ENCODE measurements around the gene ADAMTS15. TPM values are rescaled to one million over a fixed set of nuclear protein-coding genes. Genes with fewer than 3 reads are reported as not detected.

The ADAMTS15 gene
- total RNA-seq, 2 donors from 2014 or later, result 10.8 to 14.1 TPM

DNA sequence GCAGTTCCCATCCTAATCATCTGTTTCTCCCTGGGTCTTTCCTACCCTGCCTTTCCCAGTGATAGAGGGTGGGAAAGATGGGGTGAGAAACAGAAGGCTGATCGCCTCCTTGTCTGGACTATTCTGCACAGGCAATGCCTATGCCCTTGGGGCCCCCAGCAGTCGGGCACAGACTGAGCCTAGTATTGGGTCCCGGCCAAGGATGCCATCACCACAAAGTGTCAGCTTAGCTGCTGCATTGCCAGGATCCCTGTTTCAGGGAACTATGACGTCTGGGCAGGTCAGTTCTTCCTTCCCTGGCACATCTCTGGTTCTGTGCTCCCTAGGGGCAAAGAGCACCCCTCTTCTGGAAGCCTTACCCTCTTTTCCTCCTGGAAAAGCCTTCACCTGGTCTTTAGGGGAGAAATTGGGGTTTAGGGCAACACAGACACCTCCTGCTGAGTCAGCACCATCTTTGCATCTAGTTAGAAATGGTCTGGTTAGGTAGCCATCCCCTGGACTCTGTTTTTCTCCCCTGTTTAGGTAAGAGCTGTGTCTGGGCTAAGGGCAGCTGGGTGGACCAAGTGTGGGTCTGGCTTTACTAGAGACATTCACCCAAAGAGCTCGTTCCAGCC lies 22.1 kb upstream of the ADAMTS15 start:
- ATAC-seq (ENCODE audit: insufficient number of reproducible peaks, low FRiP score, low read depth) (no peak), DNase-seq (ENCODE audit: low spot score) (no peak)
- TF ChIP-seq, protein P1, sequence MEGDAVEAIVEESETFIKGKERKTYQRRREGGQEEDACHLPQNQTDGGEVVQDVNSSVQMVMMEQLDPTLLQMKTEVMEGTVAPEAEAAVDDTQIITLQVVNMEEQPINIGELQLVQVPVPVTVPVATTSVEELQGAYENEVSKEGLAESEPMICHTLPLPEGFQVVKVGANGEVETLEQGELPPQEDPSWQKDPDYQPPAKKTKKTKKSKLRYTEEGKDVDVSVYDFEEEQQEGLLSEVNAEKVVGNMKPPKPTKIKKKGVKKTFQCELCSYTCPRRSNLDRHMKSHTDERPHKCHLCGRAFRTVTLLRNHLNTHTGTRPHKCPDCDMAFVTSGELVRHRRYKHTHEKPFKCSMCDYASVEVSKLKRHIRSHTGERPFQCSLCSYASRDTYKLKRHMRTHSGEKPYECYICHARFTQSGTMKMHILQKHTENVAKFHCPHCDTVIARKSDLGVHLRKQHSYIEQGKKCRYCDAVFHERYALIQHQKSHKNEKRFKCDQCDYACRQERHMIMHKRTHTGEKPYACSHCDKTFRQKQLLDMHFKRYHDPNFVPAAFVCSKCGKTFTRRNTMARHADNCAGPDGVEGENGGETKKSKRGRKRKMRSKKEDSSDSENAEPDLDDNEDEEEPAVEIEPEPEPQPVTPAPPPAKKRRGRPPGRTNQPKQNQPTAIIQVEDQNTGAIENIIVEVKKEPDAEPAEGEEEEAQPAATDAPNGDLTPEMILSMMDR (IDR thresholded peaks at IDR 0.05), result no peak
- Histone ChIP-seq H3K36me3 (no peaks in the 10 kb centered on the region), H3K27ac (peak overlapping the region; percentile 3 to 15), H3K9me3 (no peaks in the 10 kb centered on the region), H3K27me3 (replicated peaks; ENCODE audit: insufficient read depth) (no peaks in the 10 kb centered on the region), H3K4me3 (peak overlapping the region; percentile 80), H3K4me1 (ENCODE audit: control insufficient read depth in 1 of 2, low read depth in 2 of 2) (peaks cover 4 to 28% of the 10 kb centered on the region in 2 donors)

DNA sequence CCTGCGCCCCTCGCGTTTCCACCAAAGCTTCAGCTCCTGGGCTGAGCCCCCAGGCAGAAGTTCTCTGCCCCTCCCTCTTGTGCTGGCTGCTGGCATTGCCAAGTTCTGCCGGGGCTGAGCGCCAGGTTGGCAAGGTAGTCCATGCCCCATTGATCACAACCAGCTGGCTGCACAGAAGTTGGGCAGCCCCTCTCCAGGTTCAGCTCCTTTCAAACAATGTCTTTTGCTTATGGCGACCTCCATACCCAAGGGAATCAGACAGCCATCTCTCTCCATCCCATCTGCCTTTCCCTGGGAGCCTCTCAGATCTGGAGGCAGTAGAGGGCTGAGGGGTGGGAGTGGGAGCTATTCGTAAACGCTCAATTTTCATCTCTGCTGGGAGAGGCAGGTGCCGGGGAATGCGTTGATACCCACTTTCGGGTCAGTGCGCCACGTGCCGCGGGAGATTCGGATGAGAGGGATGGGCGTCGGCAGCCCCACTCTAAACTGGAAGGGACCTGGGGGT lies 21.6 kb upstream of the ADAMTS15 start:
- Histone ChIP-seq H3K27ac (peak overlapping the region in 1 of 2 donors; percentile 3), H3K4me3 (peak overlapping the region; percentile 80), H3K36me3 (no peaks in the 10 kb centered on the region), H3K4me1 (ENCODE audit: control insufficient read depth in 1 of 2, low read depth in 2 of 2) (peaks cover 4 to 31% of the 10 kb centered on the region in 2 donors), H3K27me3 (replicated peaks; ENCODE audit: insufficient read depth) (no peaks in the 10 kb centered on the region), H3K9me3 (no peaks in the 10 kb centered on the region)
- TF ChIP-seq, protein P1 (IDR thresholded peaks at IDR 0.05), result no peak
- DNase-seq (ENCODE audit: low spot score), result no peak
- ATAC-seq (ENCODE audit: insufficient number of reproducible peaks, low FRiP score, low read depth), result no peak

DNA sequence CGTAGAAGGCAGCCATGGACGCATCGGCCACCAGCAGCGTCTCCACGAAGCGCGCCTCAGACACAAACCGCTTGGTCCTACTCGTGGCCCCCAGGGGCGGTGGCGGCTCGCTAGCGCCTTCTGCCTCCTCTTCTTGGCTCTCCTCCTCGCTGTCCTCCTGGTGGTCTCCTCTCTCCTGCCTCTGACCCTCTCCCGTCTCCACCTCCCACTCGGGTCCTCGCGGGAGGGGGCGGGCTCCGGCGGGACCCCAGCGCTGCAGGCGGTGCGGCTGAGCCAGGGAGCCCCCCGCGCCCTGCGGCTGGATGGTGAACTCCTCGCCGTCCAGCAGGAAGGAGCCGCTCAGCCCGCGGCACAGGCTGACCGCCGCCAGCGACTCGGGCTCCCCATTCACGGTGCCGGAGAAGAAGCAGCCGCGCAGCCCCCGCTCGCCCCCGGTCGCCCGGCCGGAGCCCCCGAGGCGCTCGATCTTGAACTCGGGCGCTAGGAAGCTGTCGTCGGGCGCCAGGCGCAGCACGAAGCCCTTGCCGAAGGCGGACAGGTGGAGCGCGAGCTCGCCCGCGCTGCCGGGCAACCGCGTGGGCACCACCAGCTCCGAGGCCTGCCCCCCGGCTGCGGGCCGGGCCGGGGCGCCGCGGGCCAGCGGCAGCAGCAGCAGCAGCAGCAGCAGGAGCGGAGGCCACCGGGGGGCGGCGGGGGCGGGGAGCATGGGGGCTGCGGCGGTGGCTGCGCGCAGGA lies 20.7 kb upstream of the ADAMTS15 start:
- DNase-seq (ENCODE audit: low spot score) (no peak), ATAC-seq (ENCODE audit: insufficient number of reproducible peaks, low FRiP score, low read depth) (no peak)
- H3K4me1 ChIP-seq (ENCODE audit: control insufficient read depth in 1 of 2, low read depth in 2 of 2), result peaks cover 4 to 31% of the 10 kb centered on the region in 2 donors
- H3K27ac ChIP-seq, result peak overlapping the region in 1 of 2 donors; percentile 30
- no peaks in the 10 kb centered on the region for H3K27me3 ChIP-seq (replicated peaks; ENCODE audit: insufficient read depth)
- TF ChIP-seq, protein P1 (IDR thresholded peaks at IDR 0.05), result peak; percentile 37
- H3K36me3 ChIP-seq, result no peaks in the 10 kb centered on the region
- peak overlapping the region; percentile 80 for H3K4me3 ChIP-seq
- H3K9me3 ChIP-seq, result no peaks in the 10 kb centered on the region

DNA sequence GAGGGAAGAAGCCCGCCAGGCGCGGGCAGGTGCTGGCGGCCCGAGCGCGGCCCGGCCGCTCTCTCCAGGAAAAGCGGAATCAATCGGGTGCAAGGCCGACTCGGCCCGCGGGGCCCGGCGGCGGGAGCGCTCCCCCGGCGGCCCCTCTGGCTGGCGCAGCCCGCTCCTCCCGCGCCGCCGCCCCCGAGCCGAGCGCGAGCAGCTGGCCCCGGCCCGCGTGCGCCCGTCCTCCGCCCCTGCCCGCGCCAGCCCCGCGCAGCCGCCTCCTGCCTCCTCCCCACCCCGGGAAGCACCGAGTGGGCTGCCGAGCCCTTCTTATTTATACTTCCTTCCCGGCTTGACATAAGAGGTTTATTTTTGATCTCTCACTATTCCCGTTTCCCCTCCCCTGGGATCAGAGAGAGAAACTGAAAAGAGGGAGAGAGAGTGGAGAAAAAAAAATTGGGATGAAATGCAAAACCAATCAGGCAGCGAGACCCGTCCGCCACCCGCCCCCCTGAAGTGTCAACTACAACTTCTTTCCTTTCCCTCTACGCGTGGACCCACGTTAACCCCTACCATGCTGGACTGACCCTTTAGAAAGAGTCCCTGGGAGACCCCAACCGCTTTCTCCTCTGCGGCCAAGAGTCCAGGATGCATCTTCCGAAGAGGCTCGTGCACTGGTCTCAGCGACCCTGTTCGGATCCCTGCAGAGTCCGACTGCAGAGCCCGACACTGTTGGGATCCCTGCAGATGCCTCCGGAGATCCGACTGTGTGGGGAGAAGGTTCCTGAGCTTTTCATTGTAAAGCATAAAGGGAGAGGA lies 19.9 kb upstream of the ADAMTS15 start, which contains the start of gene ADAMTS8:
ADAMTS8 (minus strand) TSS at position 294 of the 804 bp plus-strand sequence. CDS start 323 bp downstream, outside the sequence.
- Histone ChIP-seq H3K27ac (peak within 1 kb of the TSS in 1 of 2 donors; percentile 30), H3K36me3 (no peaks in the 10 kb centered on the region), H3K4me1 (ENCODE audit: control insufficient read depth in 1 of 2, low read depth in 2 of 2) (peaks cover 4 to 31% of the 10 kb centered on the region in 2 donors), H3K4me3 (peak within 1 kb of the TSS; percentile 80), H3K27me3 (replicated peaks; ENCODE audit: insufficient read depth) (no peaks in the 10 kb centered on the region), H3K9me3 (no peaks in the 10 kb centered on the region)
- TF ChIP-seq, protein P1 (IDR thresholded peaks at IDR 0.05), result no peak
- ATAC-seq (ENCODE audit: insufficient number of reproducible peaks, low FRiP score, low read depth) (no peak), DNase-seq (ENCODE audit: low spot score) (no peak)

All from thoracic aorta (tissue), 2 donors.